Measurements from ENCODE around the gene CXXC1.

GRCh38 chr18:50286391-50287027 is 983 bp downstream of the CXXC1 start:
- TF ChIP-seq, protein P1, sequence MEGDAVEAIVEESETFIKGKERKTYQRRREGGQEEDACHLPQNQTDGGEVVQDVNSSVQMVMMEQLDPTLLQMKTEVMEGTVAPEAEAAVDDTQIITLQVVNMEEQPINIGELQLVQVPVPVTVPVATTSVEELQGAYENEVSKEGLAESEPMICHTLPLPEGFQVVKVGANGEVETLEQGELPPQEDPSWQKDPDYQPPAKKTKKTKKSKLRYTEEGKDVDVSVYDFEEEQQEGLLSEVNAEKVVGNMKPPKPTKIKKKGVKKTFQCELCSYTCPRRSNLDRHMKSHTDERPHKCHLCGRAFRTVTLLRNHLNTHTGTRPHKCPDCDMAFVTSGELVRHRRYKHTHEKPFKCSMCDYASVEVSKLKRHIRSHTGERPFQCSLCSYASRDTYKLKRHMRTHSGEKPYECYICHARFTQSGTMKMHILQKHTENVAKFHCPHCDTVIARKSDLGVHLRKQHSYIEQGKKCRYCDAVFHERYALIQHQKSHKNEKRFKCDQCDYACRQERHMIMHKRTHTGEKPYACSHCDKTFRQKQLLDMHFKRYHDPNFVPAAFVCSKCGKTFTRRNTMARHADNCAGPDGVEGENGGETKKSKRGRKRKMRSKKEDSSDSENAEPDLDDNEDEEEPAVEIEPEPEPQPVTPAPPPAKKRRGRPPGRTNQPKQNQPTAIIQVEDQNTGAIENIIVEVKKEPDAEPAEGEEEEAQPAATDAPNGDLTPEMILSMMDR (conservative IDR thresholded peaks at IDR 0.05; ENCODE audit: low read length), result no peak
- no peak for TF ChIP-seq EZH2phosphoT487 (IDR thresholded peaks at IDR 0.05; ENCODE audit: borderline replicate concordance, low read depth, low read length)

Measured in OCI-LY7 (cell line).